ENCODE data around the gene BOD1L1.

DNA sequence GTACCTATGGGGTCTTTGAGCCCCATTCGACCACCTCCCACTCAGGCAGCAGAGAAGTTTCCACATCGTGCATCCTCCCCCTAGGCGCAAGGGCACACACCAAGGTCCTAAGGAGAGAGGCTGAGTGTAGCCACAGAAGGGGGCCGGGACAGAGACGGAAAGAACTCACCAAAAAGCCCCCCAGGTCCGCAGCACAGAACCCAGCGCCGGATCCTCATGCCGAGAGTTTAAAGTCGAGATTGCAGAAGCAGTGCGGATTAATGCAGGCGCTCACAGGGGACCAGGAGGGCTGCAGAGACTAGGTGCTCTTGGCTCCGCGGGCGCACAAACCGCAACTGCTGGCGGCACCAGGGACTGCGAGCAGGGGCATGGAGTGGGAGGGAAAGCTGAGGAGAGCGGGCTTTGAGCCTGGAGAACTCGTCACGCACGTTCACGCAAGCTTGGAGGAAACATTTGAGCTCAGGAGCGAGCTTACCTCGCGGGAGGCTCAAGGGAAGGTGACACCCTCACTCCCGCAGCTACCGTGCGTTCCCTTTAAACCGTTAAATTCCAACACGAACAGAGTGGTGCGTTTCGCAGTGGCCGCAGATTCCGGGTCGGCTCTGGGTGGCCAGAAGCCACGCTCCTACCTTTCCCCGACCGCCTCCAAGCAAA is 91.7 kb downstream of the BOD1L1 start:
- TF ChIP-seq, protein P1, sequence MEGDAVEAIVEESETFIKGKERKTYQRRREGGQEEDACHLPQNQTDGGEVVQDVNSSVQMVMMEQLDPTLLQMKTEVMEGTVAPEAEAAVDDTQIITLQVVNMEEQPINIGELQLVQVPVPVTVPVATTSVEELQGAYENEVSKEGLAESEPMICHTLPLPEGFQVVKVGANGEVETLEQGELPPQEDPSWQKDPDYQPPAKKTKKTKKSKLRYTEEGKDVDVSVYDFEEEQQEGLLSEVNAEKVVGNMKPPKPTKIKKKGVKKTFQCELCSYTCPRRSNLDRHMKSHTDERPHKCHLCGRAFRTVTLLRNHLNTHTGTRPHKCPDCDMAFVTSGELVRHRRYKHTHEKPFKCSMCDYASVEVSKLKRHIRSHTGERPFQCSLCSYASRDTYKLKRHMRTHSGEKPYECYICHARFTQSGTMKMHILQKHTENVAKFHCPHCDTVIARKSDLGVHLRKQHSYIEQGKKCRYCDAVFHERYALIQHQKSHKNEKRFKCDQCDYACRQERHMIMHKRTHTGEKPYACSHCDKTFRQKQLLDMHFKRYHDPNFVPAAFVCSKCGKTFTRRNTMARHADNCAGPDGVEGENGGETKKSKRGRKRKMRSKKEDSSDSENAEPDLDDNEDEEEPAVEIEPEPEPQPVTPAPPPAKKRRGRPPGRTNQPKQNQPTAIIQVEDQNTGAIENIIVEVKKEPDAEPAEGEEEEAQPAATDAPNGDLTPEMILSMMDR (tag by site-specific recombination; IDR thresholded peaks at IDR 0.05): no peak
- no peak for TF ChIP-seq ZNF266 (tag by site-specific recombination; IDR thresholded peaks at IDR 0.05; ENCODE audit: low read depth)
- TF ChIP-seq, protein P2, sequence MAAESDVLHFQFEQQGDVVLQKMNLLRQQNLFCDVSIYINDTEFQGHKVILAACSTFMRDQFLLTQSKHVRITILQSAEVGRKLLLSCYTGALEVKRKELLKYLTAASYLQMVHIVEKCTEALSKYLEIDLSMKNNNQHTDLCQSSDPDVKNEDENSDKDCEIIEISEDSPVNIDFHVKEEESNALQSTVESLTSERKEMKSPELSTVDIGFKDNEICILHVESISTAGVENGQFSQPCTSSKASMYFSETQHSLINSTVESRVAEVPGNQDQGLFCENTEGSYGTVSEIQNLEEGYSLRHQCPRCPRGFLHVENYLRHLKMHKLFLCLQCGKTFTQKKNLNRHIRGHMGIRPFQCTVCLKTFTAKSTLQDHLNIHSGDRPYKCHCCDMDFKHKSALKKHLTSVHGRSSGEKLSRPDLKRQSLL (tag by site-specific recombination; IDR thresholded peaks at IDR 0.05): no peak
- TF ChIP-seq FEZF1 (tag by site-specific recombination; IDR thresholded peaks at IDR 0.05): no peak
- no peak for TF ChIP-seq ZNF558 (tag by site-specific recombination; IDR thresholded peaks at IDR 0.05)
